HG03342 (cell line): ENCODE data around the gene RNF7.
"Not testable (repeated sequence)": the region's sequence is repeated elsewhere in the genome, so short reads cannot be mapped to it uniquely, and the experiment has no call there.

Experiments used
- ATAC-seq: cut with Tn5 transposase; IDR thresholded peaks from one replicate; pipeline ENCODE4 v1.9.1; 2021; ENCODE audit warnings: mild to moderate bottlenecking, moderate library complexity; ENCODE audit not compliant: unreplicated experiment

RNF7 gene

DNA sequence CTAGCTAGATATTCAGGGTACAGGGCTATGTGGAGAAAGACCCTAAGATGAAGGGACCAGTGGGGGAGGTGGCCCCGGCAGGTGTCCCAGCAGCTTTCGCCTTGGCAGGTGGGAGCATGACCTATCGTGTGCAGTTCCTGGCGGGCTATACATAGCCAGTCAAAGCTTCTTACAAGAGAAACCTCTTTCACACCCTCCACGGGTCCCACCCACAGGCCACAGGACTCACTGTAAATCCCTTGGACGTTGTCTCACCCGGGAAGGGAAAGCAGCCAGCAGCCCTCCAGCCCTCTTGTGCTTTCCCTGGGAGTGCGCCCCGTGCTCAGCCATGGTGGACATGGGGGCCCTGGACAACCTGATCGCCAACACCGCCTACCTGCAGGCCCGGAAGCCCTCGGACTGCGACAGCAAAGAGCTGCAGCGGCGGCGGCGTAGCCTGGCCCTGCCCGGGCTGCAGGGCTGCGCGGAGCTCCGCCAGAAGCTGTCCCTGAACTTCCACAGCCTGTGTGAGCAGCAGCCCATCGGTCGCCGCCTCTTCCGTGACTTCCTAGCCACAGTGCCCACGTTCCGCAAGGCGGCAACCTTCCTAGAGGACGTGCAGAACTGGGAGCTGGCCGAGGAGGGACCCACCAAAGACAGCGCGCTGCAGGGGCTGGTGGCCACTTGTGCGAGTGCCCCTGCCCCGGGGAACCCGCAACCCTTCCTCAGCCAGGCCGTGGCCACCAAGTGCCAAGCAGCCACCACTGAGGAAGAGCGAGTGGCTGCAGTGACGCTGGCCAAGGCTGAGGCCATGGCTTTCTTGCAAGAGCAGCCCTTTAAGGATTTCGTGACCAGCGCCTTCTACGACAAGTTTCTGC, 40.1 kb downstream of the RNF7 start:
- no peak for ATAC-seq

DNA sequence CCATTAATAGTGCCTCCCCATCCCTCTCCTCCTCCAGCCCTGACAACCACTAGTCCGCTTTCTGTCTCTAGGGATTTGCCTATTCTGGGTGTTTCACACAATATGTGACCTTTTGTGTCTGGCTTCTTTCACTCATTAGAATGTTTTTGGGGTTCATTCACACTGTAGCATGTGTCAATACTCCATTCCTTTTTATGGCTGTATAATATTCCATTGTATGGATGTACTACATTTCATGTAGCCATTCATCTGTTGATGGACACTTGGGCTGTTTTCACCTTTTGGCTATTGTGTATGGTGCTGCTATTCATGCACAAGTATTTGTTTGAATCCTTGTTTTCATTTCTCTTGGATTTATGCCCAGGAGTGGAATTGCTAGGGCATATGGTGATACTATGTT, 41.6 kb downstream of the RNF7 start:
- no peak for ATAC-seq

GRCh38 chr3:141782386-141782932, 44.4 kb downstream of the RNF7 start:
- no peak for ATAC-seq

DNA sequence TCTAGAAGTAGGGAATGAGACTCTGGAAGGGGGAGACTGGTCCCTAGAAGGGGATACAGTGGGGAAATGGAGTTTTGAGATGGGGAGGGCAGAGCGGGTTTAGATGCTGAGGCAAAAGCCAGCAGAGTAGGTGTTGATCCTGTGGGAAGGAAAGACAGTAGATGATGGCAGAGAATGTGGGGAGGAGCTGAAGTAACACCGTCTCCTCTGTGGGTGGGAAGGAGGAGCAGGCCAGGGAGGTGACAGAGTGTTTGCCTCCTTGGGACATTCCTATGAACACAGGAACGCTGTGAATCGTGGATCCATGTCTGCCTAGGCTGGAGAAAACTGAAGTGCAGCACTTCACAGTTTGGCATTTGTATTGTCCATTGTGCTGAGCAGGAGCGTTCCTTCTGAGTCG, 45.5 kb downstream of the RNF7 start:
- ATAC-seq, result no peak

DNA sequence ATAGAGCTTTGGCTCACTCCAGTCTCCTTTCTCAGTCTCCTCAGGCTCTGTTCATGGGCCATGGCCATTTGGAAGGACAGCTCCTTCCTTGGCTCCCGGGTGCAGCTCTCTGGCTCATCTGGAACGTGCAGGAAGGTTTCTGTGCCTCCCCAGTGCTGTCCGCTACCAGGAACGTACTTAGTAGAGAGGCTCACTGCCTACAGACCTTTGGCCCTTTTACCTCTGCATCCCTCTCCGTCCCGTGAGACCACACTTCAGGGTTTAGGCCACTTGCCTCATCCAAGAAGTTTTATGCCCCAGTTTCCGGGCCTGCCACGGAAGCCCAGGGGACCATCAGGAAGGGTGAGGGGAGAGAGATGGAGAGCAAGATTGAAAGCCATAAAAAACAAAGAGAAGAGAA, 46.0 kb downstream of the RNF7 start:
- no peak for ATAC-seq

DNA sequence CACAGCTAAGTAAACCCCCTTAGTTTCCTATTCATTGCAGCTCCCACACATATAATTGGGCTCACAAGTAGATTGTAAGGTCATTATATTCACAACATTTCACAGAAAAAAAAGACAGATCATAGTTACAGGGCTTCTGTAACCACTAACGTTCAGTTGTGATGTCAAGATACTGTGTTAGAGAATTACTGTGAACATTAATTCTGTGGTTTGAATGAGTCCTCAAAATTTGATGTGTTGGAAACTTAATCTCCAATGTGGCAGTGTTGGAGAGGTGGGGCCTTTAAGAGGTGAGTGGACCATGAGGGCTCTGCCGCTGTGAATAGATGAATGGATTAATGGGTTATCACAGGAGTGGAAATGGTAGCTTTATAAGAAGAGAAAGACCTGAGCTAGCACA, 46.4 kb downstream of the RNF7 start:
- no peak for ATAC-seq

DNA sequence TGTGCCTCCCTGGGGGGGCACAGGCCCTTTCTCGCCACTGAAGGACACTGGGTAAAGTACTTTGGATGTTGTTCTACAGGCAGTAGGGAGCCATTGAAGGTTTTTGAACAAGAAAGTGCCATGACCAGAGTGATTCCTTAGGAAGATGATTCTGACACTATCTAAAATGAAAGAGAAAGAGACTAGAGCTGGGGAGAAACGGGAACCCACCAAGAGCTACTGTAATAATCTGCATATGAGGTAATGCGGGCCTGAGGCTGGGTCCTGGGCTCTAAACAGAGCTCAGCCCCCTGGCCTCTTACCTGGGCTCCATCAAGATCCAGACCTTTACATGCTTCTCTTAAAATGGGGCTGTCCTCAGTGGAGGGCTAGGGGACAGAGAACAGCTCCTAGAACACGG, 50.1 kb downstream of the RNF7 start:
- ATAC-seq, result no peak

GRCh38 chr3:141788750-141789149, 50.7 kb downstream of the RNF7 start:
- not testable (repeated sequence) for ATAC-seq

DNA sequence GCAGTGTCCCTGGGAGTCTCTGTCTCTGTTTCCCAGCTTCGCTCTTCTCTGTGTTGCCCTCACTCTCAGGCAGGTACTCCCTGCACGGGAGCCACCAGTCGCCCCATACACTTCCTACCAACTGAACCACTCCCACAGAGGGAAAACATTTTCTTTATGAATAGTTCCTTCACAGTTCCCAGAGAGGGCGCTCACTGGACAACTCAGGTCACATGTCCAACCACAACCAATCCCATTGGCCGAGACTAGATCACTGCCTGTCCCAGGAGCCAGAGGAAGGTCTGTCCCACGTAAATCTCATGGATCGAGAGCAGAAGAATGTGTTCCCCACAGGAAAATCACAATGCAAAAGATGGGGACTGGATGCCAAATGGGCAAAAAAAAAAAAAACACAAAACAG, 51.2 kb downstream of the RNF7 start:
- no peak for ATAC-seq

DNA sequence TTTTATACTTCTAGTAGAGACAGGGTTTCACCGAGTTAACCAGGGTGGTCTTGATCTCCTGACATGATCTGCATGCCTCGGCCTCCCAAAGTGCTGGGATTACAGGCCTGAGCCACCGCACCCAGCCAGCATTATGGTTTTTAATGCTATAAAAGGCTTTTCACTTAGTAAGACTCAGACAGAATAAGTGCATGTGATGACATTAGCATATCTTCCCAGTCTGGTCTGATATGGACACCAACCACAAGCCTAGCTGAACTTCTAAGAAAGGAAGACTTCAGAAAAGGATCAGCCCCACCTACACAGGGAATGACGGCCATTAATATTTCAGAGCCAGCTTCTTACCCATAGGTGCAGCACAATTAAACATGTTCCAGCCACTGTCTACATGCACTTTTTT, 52.1 kb downstream of the RNF7 start:
- no peak for ATAC-seq

- ATAC-seq, result no peak
These were observed 54.4 kb downstream of the RNF7 start for GRCh38 chr3:141792495-141792894.

GRCh38 chr3:141793476-141794260, 55.6 kb downstream of the RNF7 start:
- no peak for ATAC-seq

DNA sequence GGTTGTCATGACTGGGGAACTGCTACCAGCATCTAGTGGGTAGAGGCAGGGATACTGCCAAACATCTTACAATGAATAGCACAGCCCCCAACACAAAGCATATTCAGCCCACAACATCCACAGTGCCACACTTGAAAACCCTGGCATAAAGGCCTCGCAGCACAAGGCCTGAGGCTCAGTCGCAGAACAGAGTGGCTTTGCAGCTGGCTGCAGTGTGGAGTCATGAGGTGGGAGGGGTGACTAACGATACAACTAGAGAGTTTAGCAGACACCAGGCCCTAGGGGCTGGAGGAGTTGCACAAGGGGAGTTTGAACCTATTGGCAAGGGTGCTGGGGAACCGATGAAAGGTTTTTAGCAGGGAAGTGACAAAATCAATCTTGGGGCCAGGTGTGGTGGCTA, 57.2 kb downstream of the RNF7 start:
- no peak for ATAC-seq

DNA sequence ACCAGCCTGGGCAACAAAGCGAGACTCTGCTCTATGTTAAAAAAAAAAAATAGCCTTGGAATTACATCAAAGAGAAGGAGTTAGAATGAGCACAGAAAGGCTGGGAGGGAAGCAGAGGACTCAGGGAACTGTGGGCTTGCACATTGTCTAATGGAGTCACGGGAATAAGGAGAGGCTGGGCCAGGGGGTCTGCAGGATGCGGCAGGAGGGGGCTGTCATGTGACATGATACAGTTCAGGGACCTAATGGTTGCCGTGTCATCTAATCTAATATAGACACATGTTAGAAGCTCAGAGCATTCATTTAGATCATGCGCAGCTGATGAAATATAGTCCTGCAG, 57.6 kb downstream of the RNF7 start:
- no peak for ATAC-seq

DNA sequence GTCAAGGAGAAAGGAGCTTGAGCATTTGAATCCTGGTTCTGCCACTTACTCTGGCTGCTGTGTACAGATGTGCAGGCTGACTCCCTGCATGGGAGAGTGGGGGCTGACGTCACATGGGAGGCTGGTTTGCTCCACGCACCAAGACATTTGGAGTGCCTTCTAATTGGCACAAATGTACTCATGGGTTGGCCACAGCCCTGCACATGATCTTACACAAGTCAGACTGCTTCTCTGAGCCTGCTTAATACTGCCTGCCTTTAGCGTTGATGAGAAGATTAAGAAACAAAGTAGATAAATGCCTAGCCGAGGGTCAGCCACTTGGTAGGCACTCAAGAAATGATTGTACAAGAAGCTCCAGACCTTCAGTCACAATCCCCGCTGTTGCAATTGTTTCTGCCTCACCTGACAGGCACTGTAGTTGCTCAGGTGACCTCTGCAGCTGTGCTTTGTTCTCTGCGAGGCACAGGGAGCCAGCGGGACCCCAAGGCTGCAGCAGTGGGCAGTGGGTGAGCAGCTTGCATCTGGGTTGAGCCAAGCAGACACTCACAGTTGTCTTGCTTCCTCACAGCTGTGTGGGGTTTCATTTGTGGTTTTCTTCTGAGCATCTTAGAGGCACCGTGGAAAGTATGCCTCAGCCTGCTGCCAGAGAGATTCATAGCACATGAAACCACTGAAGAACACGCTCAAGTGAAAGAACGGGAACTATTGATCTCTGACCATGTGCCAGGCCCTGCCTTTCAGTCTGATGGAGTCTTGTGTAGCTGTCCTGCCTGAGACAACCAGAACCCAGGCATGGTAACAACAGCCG, 58.2 kb downstream of the RNF7 start:
- peak; percentile 94 for ATAC-seq
